CD4-positive, alpha-beta T cell treated with Interleukin-17A for 1 hour (primary cell): Measurements from ENCODE around the gene DLAT.
"Not testable (repeated sequence)": the region's sequence is repeated elsewhere in the genome, so short reads cannot be mapped to it uniquely, and the experiment has no call there.

Source experiments
- DNase-seq: peaks from one replicate; pipeline ENCODE4 v3.0.0-alpha.2; 2020

Gene DLAT

GRCh38 chr11:112050721-112051120 lies 25.5 kb downstream of the DLAT start:
- no peak for DNase-seq

GRCh38 chr11:112051768-112052167 lies 26.6 kb downstream of the DLAT start:
- DNase-seq: no peak

DNA sequence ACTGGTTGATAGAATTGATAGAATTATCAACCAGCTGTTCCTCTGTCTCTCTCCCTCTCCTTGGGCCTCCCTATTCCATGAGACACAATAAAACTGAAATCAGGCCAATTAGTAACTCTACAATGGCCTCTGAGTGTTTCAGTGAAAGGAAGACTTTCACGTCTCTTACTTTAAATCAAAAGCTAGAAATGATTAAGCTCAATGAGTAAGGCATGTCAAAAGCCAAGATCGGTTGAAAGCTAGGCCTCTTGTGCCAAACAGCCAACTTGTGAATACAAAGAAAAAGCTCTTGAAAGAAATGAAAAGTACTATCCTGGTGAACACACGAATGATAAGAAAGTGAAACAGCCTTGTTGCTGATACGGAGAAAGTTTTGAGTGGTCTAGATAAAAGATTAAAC lies 32.0 kb downstream of the DLAT start:
- no peak for DNase-seq

DNA sequence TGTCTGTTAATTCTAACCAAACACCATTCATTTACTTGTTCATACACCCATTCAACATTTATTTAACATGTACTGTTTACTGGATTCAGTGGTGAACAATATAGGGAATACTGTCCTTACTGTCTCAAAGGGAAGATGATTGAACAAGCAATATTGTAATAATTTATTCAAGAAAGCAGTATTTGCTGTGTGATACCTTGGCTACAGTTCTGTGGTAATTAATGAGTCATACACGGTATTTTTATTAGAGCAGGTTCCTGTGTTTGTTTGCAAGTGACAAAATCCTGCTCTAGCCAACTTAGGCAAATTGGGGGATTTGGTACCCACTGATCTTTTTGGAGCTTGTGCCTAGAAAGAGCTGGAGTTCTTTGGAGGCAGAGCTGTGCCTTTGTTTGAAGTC lies 32.9 kb downstream of the DLAT start:
- DNase-seq: no peak

DNA sequence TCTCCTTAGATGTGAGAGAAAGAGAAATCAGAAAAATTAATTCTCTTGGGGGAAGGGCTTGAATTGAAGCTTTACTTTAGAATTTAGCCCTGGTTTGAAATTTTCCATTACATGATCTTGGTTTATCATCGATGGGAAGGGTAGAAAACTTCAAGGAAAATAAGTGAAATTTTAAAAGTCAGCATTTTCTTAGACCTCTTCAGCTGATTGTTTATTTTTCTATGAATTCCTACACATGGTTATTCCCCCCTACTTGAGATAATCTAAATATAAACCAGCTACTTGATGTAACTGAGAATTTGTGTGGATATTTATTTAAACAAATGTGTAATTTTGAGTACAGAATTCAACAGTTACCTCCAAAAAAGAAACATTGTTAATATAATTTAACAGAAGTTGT lies 37.7 kb downstream of the DLAT start:
- no peak for DNase-seq

- peak; percentile 91 for DNase-seq
Observed at GRCh38 chr11:112073941-112074811, 49.0 kb downstream of the DLAT start, which contains the start of the genes NKAPD1 and PIH1D2. Gene NKAPD1, plus strand, starts transcription at chr11:112074299. Its CDS starts 1,276 bp downstream, at chr11:112075575. Gene PIH1D2, minus strand, starts transcription at chr11:112074017. Its CDS starts 843 bp downstream, at chr11:112073174.

- DNase-seq: no peak
Observed at GRCh38 chr11:112082729-112083128, 57.5 kb downstream of the DLAT start.

DNA sequence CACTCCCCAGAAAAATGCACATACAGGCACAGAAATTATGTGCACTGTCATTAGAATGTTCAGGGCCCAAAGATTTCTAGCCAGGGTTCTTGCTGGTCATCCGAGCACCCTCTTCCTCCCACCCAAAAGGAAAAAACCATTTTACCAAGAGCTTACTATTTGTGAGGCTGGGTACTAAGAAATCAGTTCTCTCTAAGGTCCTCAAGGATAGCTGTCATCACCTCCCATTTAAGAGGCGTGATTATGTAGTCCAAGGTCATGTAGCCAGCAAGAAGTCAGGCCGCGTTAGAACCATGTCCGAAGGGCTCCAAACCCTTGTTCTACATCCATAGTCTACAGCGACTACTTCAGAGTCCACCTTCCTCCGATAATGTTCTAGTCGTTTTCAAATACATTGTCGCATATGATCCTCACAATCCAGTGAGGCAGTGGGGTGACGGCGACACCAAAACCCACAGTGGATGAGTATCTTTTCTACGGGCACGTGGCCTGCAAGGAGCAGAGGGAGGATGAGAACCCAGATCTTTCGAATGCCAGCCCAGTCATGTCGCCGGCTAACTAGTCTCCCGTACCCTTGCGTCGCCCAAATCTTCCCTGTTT lies 60.7 kb downstream of the DLAT start:
- DNase-seq: peak; percentile 34

GRCh38 chr11:112086422-112087191 lies 61.4 kb downstream of the DLAT start, which contains the start of the genes SDHD and TIMM8B:
Gene SDHD, plus strand, starts transcription at chr11:112086873. Its CDS starts 35 bp downstream, at chr11:112086908.
Gene TIMM8B, minus strand, starts transcription at chr11:112086756. Its CDS starts 33 bp downstream, at chr11:112086723.
- peak; percentile 98 for DNase-seq

- DNase-seq: no peak
Observed at GRCh38 chr11:112087212-112087611, 62.0 kb downstream of the DLAT start.

- not testable (repeated sequence) for DNase-seq
Observed at GRCh38 chr11:112095302-112095701, 70.1 kb downstream of the DLAT start.

- no peak for DNase-seq
Observed at GRCh38 chr11:112096194-112096593, 71.0 kb downstream of the DLAT start.

- DNase-seq: no peak
Observed at GRCh38 chr11:112097734-112098528, 72.7 kb downstream of the DLAT start.

- DNase-seq: no peak
Observed at GRCh38 chr11:112100462-112100861, 75.3 kb downstream of the DLAT start.

DNA sequence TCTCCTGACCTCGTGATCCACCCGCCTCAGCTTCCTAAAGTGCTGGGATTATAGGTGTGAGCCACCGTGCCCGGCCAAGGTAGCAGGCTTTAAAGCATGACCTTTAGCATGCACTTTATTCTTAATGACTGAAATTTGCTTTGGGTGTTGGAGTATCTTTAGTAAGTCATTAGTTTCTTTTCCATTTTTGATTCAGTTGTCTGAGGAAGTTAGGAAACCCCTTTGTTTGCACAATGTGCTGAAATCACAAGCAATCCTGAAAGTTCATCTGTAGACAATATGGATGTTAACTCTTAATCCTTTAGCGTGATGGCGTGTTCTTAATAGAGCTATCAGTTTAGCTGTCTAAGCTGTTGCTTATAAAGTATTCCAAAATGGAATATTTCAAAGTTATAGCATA lies 78.2 kb downstream of the DLAT start:
- DNase-seq: no peak

- DNase-seq: no peak
Observed at GRCh38 chr11:112106070-112106469, 80.9 kb downstream of the DLAT start.
